ENCODE data around the gene STOML3. TPM values are rescaled to one million over a fixed set of nuclear protein-coding genes. Genes with fewer than 3 reads are reported as not detected.

The STOML3 gene
- total RNA-seq, 2 experiments from 2014 or later, result not detected

- H3K4me3 Mint-ChIP-seq, result no peak overlapping the region
- H3K4me1 Mint-ChIP-seq, result no peaks in the 10 kb centered on the region
- DNase-seq, result no peak
- H3K36me3 Mint-ChIP-seq (ENCODE audit: low read depth), result no peaks in the 10 kb centered on the region
- H3K27me3 Mint-ChIP-seq, result peaks cover 5% of the 10 kb centered on the region
- no peak overlapping the region for H3K27ac Mint-ChIP-seq
- POLR2A ChIA-PET, result no interaction called here
- CTCF ChIA-PET, result no interaction called here
- no peaks in the 10 kb centered on the region for H3K9me3 Mint-ChIP-seq
These were observed 20.1 kb downstream of the STOML3 start for GRCh38 chr13:38970380-38971051.

DNA sequence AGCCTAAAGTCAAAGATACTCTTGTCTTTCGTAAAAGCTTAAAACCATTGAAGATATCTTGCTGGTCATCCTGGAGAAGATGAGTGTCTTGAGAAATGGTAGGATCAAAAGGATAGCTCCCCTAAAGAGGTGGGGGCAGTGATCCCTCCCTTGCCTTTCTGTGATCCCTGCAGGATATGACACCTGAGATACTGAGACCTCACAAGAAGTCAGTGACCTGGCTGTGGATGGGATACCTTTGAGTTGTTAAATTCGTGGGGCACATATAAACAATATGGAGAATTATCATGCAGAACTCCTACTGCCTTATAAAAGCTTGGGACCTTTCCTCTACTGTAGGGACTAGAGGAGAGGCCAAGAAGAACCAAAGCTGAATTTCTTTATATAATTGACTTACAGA lies 21.4 kb downstream of the STOML3 start:
- Mint-ChIP-seq H3K4me3 (no peak overlapping the region), H3K27ac (no peak overlapping the region), H3K27me3 (peaks cover 5% of the 10 kb centered on the region), H3K4me1 (no peaks in the 10 kb centered on the region), H3K36me3 (ENCODE audit: low read depth) (no peaks in the 10 kb centered on the region), H3K9me3 (no peaks in the 10 kb centered on the region)
- DNase-seq, result no peak
- CTCF ChIA-PET, result no interaction called here
- POLR2A ChIA-PET, result no interaction called here

DNA sequence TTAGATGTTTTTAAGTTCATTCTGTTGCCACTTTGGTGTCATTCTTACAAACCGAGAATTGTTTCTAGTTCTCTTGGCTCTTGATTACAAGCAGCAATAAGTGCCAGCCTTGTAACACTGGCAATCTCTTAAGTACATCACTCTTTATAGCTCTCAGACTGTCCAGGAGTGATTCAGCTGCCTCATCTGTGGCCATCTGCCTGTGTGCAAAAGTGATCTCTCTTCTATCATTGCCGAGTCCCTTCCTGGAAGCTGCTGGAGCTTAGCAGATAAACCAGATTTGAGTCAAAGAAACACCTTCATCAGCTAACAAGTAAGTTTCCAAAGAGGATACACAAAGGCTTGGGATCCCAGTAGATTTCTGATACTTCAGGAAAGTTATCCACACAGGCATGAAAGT lies 23.2 kb downstream of the STOML3 start:
- CTCF ChIA-PET, result no interaction called here
- Mint-ChIP-seq H3K27me3 (peaks cover 7% of the 10 kb centered on the region), H3K4me1 (no peaks in the 10 kb centered on the region)

GRCh38 chr13:38965281-38965680 lies 25.4 kb downstream of the STOML3 start:
- Mint-ChIP-seq H3K27me3 (peaks cover 7% of the 10 kb centered on the region), H3K4me3 (no peak overlapping the region), H3K9me3 (no peaks in the 10 kb centered on the region), H3K27ac (no peak overlapping the region), H3K36me3 (ENCODE audit: low read depth) (no peaks in the 10 kb centered on the region), H3K4me1 (no peaks in the 10 kb centered on the region)
- no peak for DNase-seq
- ChIA-PET POLR2A (no interaction called here), CTCF (no interaction called here)

More for the DNA sequence above, 23.2 kb downstream of the STOML3 start:
- no peak overlapping the region for H3K4me3 Mint-ChIP-seq
- H3K36me3 Mint-ChIP-seq (ENCODE audit: low read depth), result no peaks in the 10 kb centered on the region
- H3K9me3 Mint-ChIP-seq, result no peaks in the 10 kb centered on the region
- H3K27ac Mint-ChIP-seq, result no peak overlapping the region
- no peak for DNase-seq
- POLR2A ChIA-PET, result no interaction called here

DNA sequence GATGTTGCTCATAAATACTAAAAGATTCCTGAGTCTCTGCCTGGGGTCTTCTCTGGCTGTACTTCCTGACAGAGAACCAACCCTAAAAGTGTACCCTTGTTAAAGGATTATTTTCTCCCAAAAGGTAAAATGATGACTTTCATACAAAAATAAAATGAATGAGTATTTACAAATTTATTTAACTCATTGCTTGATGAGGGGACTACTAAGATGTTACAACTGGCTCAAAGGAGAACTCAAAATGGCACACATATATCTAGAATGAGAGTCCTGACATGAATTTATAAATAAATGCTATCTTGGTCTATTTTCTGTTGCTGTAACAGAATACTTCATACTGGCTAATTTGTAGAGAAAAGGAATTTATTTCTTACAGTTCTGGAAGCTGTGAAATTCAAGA lies 30.5 kb downstream of the STOML3 start:
- H3K9me3 Mint-ChIP-seq, result no peaks in the 10 kb centered on the region
- no peak overlapping the region for H3K4me3 Mint-ChIP-seq
- CTCF ChIA-PET, result no interaction called here
- no peaks in the 10 kb centered on the region for H3K4me1 Mint-ChIP-seq
- H3K27me3 Mint-ChIP-seq, result peaks cover 2% of the 10 kb centered on the region
- H3K27ac Mint-ChIP-seq, result no peak overlapping the region
- no peak for DNase-seq
- H3K36me3 Mint-ChIP-seq (ENCODE audit: low read depth), result no peaks in the 10 kb centered on the region
- POLR2A ChIA-PET, result no interaction called here

- Mint-ChIP-seq H3K27me3 (peaks cover 2% of the 10 kb centered on the region), H3K36me3 (ENCODE audit: low read depth) (no peaks in the 10 kb centered on the region), H3K4me1 (no peaks in the 10 kb centered on the region), H3K27ac (no peak overlapping the region), H3K4me3 (no peak overlapping the region), H3K9me3 (no peaks in the 10 kb centered on the region)
- no peak for DNase-seq
- CTCF ChIA-PET, result no interaction called here
- POLR2A ChIA-PET, result no interaction called here
These were observed 32.6 kb downstream of the STOML3 start for GRCh38 chr13:38957794-38958592.

GRCh38 chr13:38954844-38955243 lies 35.8 kb downstream of the STOML3 start:
- Mint-ChIP-seq H3K27ac (no peak overlapping the region), H3K9me3 (no peaks in the 10 kb centered on the region), H3K4me1 (no peaks in the 10 kb centered on the region), H3K27me3 (peaks cover 8% of the 10 kb centered on the region), H3K36me3 (ENCODE audit: low read depth) (no peaks in the 10 kb centered on the region), H3K4me3 (no peak overlapping the region)
- POLR2A ChIA-PET, result no interaction called here
- CTCF ChIA-PET, result no interaction called here
- no peak for DNase-seq

DNA sequence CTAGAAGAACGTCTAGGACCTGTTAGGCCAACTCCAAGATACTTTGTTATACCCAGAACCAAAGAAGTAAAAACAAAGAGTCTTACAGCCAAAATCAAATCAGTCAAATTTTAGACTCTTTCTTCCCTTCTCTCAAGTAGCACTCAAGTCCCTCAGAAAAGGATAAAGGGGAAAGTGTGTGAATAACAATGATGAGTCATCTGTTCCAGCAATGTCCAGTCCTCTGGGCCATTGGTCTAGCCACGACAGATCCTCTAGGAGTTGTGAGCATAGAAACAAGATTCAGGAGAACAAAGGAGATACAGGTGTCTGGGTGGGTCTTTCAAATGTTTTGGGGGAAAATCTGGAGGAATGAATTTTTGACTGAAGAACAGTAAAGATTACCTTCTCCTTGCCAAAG lies 36.3 kb downstream of the STOML3 start:
- no peaks in the 10 kb centered on the region for H3K36me3 Mint-ChIP-seq (ENCODE audit: low read depth)
- CTCF ChIA-PET, result no interaction called here
- DNase-seq, result no peak
- H3K4me3 Mint-ChIP-seq, result no peak overlapping the region
- peaks cover 8% of the 10 kb centered on the region for H3K27me3 Mint-ChIP-seq
- no peaks in the 10 kb centered on the region for H3K4me1 Mint-ChIP-seq
- no peaks in the 10 kb centered on the region for H3K9me3 Mint-ChIP-seq
- H3K27ac Mint-ChIP-seq, result no peak overlapping the region
- POLR2A ChIA-PET, result no interaction called here

GRCh38 chr13:38952827-38953226 lies 37.8 kb downstream of the STOML3 start:
- Mint-ChIP-seq H3K9me3 (no peaks in the 10 kb centered on the region), H3K27me3 (peaks cover 8% of the 10 kb centered on the region), H3K27ac (no peak overlapping the region), H3K36me3 (ENCODE audit: low read depth) (no peaks in the 10 kb centered on the region), H3K4me1 (no peaks in the 10 kb centered on the region), H3K4me3 (no peak overlapping the region)
- POLR2A ChIA-PET, result no interaction called here
- no peak for DNase-seq
- CTCF ChIA-PET, result no interaction called here

DNA sequence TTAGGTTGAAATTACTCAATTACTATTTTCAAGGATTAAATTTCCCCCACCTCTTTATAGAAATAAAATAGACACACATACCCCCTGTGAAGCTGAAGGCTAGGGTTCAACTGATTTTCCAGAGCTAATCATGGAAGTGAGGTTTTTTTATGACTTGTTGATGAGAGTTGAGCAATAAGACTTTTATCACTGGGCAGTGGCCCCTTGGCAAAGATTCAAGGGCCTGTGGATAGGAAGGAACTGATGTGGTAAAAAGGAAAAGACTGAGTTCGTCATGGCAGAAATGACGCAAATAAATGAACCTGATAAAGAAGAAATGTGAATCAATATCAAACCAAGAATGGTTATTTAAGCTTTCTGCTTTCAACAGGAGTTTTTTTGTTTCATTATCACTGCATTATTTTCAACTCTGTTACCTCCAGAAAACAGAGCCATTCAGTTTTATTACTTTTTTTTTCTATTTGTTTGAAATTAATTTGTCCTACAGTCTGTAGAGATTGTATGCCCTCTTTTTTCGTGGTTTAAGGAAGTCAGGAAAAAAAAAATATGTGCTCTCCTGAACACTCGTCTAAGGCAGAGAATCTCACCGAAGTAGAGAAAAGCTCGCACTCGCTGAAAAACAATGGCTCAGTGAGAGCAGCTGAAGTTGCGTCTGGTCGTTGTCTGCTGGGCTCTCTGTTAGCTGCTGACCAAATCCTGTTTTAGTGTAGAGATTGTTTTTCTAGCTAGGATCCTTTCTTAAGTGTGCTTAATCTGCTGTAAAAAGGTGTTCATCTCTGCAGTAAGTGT lies 38.9 kb downstream of the STOML3 start:
- CTCF ChIA-PET, result no interaction called here
- no peaks in the 10 kb centered on the region for H3K4me1 Mint-ChIP-seq

DNA sequence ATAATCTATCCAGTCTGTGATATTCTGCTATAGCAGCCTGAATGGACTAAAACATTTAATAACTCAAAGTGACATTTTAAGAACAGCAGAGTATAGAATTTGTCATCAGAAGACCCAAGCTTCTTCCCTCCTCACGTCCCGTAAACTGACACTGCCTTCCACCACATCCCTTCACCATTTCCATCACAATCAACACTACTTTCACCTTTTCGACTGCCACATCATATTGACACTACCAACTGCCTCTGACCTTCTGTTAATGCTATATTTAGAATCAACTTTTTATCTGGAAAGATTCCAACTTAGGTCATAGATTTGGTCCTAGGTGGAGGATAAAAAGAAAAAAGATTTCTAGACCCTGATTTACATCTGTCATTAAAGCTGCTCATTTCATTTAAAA lies 39.6 kb downstream of the STOML3 start:
- Mint-ChIP-seq H3K9me3 (no peaks in the 10 kb centered on the region), H3K27ac (no peak overlapping the region), H3K4me1 (no peaks in the 10 kb centered on the region), H3K27me3 (peaks cover 8% of the 10 kb centered on the region), H3K36me3 (ENCODE audit: low read depth) (no peaks in the 10 kb centered on the region), H3K4me3 (no peak overlapping the region)
- CTCF ChIA-PET, result no interaction called here
- POLR2A ChIA-PET, result no interaction called here
- DNase-seq, result no peak

More for the DNA sequence above, 38.9 kb downstream of the STOML3 start:
- Mint-ChIP-seq H3K4me3 (no peak overlapping the region), H3K27me3 (peaks cover 8% of the 10 kb centered on the region), H3K9me3 (no peaks in the 10 kb centered on the region), H3K36me3 (ENCODE audit: low read depth) (no peaks in the 10 kb centered on the region), H3K27ac (no peak overlapping the region)
- POLR2A ChIA-PET, result no interaction called here
- DNase-seq, result no peak

DNA sequence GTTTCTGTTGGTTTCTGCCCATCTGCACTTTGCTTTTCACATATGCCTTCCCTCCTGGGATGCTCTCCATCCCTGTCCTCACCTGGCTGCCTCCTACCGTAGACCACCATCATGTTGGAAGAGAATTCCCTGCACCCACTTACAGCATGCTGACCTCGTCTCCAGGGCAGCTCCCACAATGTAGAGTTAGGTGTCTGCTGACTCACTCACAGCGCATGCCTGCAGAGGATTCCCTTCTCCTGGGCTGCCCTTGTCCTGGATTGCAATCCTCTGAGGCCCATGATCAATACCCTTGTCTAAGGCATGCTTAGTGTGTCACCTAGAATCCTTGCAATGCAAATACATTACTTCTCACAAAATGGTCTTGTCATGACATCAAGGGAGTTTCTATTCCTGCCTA lies 43.6 kb downstream of the STOML3 start:
- H3K27ac Mint-ChIP-seq, result no peak overlapping the region
- H3K27me3 Mint-ChIP-seq, result peaks cover 4% of the 10 kb centered on the region
- no peaks in the 10 kb centered on the region for H3K4me1 Mint-ChIP-seq
- POLR2A ChIA-PET, result no interaction called here
- CTCF ChIA-PET, result no interaction called here
- no peaks in the 10 kb centered on the region for H3K36me3 Mint-ChIP-seq (ENCODE audit: low read depth)
- H3K9me3 Mint-ChIP-seq, result no peaks in the 10 kb centered on the region
- DNase-seq, result no peak
- no peak overlapping the region for H3K4me3 Mint-ChIP-seq

DNA sequence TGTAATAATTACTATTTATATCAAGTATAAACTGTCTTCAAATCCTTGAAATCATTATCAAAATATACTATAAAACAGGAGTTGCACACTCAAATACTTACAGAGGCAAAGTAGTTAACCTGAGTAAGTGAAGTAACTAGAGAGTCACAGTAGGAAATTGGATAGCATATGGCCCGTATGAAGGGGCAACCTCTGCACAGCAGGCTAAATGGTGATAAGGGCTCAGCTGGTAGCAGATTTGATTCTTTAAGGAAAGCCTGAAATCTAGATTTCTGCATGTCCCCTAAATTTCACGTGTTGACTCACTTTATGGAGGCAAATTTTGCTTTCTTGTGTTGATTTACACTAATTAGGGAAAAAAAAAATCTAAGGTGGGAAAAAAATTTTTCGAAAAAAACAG lies 46.4 kb downstream of the STOML3 start:
- Mint-ChIP-seq H3K9me3 (no peaks in the 10 kb centered on the region), H3K27me3 (peaks cover 3% of the 10 kb centered on the region), H3K27ac (no peak overlapping the region), H3K4me3 (no peak overlapping the region), H3K36me3 (ENCODE audit: low read depth) (no peaks in the 10 kb centered on the region), H3K4me1 (no peaks in the 10 kb centered on the region)
- DNase-seq, result no peak
- CTCF ChIA-PET, result no interaction called here
- POLR2A ChIA-PET, result no interaction called here

- Mint-ChIP-seq H3K4me1 (no peaks in the 10 kb centered on the region), H3K9me3 (no peaks in the 10 kb centered on the region), H3K36me3 (ENCODE audit: low read depth) (no peaks in the 10 kb centered on the region), H3K4me3 (no peak overlapping the region), H3K27ac (no peak overlapping the region), H3K27me3 (peaks cover 3% of the 10 kb centered on the region)
- DNase-seq, result no peak
- ChIA-PET POLR2A (no interaction called here), CTCF (no interaction called here)
These were observed 47.4 kb downstream of the STOML3 start for GRCh38 chr13:38943231-38943630.

Measured in activated CD4-positive, alpha-beta memory T cell treated with anti-CD3 and anti-CD28 coated beads, Interleukin-2, amount 10 ng/mL, durations not matched to agents 7 days and 5 days (primary cell).